ENCODE measurements around the gene PSEN2.

DNA sequence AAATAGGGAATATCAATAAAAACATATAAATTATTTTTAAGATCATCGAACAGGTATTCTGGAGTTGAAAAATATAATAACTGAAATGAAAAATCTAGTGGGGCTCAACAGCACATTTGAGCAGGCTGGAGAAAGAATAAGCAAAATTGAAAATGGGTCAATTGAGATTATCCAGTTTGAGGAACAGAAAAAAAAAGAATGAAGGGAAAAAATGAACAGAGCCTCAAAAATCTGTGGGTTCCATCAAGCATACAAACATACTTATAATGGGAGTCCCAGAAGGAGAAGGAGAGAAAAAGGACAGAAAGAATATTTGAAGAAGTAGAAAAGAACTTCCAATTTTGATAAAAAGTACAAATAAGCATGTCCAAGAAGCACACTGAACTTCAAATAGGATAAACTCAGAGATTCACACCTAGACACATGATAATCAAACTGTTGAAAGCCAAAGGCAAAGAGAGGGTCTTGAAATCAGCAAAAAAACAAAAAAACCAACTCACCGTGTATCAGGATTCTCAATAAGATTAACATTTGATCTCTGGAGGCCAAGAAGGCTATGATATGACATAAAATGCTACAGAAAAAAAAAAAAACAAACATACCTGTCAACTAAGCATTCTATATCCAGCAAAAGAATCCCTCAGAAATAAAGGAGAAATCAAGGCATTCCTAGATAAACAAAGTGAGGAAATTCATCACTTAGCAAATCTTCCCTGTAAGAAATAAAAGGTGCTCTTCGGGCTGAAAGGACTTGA lies 64.2 kb downstream of the PSEN2 start:
- TF ChIP-seq, protein P1, sequence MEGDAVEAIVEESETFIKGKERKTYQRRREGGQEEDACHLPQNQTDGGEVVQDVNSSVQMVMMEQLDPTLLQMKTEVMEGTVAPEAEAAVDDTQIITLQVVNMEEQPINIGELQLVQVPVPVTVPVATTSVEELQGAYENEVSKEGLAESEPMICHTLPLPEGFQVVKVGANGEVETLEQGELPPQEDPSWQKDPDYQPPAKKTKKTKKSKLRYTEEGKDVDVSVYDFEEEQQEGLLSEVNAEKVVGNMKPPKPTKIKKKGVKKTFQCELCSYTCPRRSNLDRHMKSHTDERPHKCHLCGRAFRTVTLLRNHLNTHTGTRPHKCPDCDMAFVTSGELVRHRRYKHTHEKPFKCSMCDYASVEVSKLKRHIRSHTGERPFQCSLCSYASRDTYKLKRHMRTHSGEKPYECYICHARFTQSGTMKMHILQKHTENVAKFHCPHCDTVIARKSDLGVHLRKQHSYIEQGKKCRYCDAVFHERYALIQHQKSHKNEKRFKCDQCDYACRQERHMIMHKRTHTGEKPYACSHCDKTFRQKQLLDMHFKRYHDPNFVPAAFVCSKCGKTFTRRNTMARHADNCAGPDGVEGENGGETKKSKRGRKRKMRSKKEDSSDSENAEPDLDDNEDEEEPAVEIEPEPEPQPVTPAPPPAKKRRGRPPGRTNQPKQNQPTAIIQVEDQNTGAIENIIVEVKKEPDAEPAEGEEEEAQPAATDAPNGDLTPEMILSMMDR (IDR thresholded peaks at IDR 0.05): no peak
- TF ChIP-seq POLR2AphosphoS5 (IDR thresholded peaks at IDR 0.05): no peak
- no peak for TF ChIP-seq EP300 (IDR thresholded peaks at IDR 0.05)

All from suprapubic skin (tissue), 4 donors.